ENCODE results near the gene OSBP2.
A peak's percentile ranks its signal among the peaks of the same experiment; 100 is the strongest.

OSBP2 gene

DNA sequence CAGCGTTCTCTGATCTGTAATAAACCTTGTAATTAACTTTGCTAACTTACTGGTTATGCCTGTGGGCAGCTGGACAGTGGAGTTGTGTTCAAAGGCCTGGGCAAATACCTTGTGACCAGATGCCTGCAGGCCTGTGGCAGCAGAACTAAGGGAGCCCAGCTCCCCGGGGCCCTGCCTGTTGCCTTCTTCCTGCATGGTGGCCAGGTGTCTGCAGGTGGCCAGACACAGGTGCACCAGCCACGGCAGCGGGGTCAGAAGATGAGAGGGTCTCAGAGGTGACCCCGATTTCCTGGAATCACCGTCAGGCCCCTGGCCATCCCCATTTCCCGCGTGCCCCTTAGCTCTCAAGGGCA, 127.2 kb downstream of the OSBP2 start:
- DNase-seq = no peak

DNA sequence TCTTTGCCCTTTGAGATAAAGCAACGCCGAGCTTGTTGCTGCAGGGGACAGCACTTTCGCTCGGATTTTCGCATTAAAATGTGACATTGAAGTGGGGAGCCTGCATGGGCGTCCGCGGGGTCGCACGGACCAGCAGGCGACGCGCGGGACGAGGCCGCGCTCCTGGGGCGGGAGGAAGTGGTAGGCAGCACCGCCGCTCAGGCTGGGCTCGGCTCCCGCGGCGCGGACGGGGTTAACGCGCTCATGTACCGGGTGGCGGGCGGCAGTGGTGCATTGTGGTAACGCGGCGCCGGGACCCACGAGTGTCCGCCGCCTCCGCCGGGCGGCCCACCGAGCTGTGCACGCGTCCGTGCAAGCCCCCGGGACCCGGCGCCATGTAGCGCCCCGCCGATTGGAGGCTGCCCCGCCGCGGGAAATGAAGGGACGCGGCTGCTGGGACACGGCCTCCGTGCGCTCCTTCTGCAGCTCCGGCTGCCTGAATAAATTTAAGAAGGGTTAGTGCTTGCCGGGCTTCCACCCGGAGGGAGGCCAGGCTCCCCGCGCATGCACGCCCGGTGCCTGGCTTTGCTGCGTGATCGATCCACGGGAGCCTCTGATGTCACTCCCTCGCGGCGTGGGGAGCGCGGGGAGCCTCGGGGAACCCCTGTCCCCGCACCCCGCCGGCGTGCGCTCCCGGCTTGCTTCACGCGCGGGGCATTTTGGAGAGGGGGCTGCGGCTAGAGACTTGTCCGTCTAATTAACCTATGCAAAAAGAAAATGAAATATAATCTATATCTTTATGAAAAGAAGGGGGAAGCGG, 127.7 kb downstream of the OSBP2 start:
- DNase-seq = peak in 1 of 3 donors; percentile 12

DNA sequence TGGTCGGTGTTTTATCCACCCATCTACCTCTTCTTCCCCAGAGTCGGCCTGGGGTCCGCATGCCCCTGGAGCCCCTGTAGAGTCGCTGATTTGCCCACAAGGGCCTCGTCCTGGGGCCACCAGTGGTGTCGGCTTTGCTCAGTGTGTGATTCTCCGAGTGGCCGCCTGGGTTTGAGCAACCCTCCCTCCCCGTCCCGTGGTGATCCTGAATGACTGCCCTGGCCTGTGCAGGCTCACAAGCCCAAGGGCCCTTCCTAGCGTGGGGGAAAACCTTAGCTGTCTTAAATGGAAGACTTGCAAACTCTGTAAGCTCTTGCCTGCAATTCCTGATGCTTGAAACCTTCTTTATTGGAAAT, 128.3 kb downstream of the OSBP2 start:
- DNase-seq = no peak

DNA sequence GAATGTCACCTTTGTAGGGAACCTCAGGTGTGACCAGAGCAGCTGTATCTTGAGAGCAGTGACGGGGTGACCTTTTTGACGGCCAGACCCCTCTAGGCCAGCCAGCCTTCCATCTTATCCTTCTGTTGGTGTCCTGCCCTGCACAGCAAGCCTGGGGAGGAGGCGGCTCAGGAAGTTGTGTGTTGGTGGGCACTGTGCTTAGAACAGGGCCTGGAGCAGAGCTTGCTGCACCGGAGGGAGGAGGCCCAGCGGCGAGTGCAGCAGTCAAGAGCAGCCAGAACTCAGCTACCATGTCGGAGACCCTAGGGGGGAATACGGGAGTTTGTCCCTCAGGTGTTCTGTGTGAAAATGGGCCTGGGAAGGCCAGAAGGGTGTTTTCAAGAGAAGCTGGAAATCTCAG, 129.4 kb downstream of the OSBP2 start:
- DNase-seq = no peak

DNA sequence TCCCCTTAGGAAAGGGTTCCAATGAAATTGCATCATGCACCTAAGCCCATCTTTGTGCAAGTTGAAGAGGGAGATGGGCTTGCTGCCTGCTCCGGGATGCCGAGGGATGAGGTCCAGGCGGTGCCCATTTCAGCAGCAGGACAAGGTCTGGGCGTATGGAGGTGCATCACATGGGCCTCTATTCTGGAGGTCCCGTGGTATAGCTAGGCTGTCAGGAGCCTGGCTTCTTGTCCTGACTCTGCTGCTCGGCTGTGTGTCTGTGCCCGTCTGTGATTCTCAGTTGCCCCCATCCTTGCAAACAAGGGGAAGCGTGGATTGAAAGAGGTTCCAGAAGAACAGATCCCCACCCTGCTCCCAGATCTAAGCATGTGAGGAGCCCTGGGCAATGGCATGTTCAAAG, 130.0 kb downstream of the OSBP2 start:
- DNase-seq = no peak

DNA sequence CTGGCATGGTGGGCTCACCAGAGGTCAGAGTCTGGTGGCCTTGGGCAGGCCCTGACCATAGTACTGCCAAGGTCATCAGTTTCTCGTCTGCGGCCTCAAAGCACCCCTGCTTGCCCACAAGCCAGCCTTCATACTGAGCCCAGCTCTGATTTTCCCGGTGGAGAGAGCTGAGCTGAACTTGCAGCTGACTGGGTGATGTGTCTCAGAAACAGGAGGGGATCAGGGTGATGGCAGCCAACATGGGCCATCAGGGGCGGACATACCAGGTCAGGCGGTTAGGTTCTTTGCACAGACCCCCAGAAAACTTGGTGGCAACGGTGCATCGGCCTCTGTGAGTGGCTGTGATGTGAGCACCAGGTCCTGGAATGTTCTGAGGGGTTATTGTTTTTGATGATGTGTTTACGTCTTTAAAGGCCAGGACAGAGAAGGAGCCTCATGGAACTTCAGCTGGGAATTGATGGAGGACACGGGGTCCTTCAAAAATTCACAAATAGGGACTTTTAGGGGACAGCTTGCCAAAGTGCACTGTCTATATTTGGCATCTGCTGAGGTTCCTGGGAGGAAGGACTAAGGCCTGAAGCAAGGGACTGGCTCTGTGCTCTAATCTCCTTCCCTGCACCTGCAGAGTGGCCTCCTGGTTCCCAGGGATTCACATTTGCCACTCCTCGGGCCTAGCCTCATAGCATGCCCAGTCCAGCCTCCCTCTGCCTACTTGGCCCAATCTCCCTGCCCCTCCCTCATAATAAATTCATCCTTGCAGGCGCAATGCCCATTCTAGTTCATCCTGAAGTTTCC, 131.2 kb downstream of the OSBP2 start:
- DNase-seq = no peak

DNA sequence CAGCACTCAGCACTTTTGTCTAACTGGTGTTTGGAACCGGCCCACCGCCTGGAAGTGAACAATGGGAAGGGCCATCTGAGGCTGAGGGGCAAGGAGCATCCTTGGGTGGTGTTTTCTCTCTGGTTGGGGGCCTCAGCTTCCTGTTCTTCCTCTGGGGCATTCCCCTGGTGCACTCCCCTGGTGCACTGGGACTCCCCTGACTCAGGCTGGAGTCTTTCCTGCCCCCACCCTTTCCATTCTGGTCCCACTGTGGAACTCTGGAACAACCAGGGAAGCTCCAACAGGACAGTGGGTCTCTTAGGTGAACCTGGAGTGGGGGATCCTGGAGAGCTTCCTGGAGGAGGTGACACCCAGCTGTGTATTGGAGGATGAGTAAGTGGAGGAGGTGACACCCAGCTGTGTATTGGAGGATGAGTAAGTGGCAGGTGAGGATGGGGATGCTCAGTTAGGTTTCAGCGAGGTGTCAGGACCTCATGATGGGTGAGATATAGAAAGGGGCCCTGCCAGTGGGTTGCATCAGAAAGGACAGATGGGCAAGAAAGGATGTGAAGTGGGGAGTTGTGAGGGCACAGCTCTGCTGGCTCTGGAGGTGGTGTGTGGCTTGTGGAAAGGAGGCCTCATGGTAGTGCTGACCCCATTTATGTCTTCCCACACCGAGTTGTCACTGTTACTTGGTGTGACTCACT, 132.1 kb downstream of the OSBP2 start:
- no peak for DNase-seq

DNA sequence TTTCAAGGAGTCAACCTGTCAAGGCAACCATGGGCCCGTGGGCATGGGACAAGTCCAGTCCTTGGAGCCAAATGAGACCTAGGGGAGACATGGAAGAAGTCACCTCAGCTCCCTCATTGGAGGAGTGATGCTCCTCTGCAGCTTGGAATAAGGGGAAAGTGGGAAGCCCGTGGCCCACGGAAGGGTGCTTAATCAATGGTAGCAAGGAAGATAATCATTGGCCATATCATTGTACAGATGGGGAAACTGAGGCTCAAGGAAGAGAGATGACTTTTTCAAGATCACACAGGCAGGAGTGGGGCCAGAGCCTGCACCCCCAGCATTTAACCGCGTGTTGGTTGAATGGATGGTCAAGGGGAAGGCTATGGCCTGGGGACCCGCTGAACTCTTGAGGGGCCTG, 133.0 kb downstream of the OSBP2 start:
- no peak for DNase-seq

DNA sequence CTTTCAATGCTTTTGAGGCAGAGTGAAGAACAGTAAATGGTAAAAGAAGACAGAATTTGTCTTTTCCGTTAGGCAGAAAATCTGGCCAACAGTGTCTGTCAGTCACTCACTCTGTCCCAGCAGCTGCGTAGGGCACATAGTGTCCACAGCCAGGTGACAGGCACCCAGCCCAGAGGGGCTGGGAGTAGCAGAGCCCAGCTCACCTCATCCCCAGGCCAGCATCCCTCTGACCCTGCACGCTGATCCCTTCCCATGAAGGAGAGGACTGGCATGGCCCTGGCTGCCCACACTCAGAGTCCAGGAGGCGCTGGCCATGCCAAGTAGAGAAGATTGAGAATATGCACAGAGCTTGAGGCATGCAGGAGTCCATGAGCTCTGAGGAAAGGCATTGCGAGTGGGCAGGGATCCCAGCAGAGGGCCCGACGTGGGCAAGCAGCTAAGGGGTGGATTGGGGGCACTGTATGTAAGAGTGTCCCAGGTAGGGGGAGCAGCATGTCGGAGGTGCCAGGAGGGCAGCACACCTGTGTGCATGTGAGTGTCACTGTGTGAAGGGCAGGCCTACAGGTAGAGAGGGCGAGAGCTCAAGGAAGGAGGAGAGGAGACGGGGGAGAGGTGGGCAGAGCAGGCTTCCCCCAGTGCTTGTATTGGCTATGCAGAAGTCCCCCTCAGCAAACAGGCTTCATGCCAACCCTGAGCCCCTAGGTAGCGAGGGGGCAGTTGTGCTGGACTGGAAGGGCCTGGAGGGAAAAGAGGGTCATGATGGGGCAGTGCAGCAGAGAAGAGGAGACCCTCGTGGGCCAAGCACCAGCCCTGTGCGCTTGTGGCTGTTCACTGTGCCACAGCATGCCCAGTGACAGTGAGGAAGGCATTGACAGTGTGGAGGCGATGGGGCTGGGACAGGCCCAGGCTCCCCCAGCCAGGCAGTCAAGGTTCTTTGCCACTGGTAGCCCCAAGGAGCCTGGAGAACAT, 133.8 kb downstream of the OSBP2 start:
- no peak for DNase-seq

DNA sequence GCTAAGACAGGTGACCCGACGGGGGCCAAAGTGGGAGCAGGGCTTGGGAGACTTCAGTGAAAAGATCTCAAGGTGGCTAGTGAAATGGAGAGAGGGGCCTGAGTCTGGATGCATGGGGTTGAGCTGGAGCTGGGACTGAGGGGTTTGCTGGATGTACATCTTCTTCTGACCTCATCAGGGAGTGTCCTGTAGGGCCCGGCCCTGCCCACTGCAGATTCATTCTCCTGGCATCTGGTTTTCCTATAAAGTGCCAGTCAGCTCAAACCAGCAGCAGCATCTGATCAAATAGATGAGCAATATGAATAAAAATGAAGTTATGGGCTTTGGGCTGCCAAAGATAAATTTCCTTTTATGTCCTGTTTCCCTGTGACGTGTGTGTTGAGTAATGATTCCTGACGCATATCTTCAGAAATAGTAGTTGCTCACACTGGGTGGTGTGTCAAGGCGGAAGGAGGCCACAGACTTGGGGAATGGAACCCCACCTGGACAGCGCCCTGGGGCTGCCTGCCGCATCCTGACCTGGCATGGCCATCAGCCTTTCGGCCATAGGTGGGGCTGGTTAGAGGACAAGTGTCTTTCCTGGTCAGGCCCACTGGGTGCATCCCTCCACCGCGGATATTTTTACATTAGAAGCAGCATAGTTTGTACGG, 135.4 kb downstream of the OSBP2 start:
- no peak for DNase-seq

DNA sequence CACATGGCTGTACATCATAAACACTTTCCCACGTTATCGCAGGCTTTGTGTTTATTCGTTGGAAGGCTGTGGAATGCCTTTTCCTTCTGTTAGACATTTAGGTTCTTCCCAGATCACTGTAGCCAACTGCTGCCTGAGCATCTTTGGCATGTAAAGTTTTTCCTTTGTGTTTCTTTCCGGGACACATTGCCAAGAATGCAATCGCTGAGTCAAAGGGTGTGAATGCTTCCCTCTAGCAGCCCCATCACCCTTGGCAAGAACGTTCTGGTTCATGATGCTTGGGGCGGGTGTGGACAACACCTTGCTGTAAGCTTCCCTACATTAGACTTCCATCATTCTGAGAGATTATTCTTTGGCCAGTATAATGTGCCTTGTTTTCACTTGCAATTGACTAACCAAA, 136.2 kb downstream of the OSBP2 start:
- no peak for DNase-seq

DNA sequence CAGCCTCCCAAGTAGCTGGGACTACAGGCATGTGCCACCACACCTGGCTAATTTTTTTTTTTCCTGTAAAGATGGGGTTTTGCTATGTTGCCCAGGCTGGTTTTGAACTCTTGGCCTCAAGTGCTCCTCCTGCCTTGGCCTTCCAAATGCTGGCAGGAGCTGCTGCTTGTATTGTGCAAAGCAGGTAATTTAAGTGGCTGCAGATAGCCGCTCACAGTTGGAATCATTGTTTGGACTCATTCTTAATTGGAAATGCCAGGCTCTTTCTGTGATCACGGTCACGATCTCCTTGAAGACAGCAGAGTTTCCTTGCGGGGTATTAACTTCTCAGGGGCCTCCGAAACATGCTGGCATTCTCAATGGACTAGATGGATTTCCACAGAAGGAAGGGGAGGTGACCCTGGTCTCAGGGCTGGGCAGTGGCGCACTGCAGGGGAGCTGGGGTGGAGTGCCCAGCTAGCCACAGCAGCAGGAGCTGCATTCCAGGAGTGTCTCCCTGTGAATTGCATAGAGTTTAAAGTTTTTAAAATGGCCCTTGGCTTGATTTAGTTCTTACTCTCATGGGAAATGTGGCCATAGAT, 137.8 kb downstream of the OSBP2 start:
- no peak for DNase-seq

DNA sequence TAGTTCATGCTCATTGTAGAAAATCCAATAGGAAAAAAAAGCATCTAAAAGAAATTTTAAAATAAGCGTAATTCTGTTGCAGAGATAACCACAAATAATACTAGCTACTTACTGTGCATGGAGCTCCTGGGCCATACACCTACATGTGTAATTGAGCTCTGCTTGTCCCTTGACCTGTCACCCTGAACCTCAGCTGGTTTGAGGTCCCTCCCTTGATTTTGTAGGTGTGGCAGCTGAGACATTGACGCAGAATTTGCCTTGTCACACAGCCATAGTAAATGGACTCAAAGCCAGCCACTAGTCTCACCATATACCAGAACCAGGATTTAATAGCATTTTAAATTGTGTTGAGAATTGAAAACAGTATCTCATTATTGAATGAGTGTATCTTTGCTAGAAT, 138.6 kb downstream of the OSBP2 start:
- DNase-seq = no peak

DNA sequence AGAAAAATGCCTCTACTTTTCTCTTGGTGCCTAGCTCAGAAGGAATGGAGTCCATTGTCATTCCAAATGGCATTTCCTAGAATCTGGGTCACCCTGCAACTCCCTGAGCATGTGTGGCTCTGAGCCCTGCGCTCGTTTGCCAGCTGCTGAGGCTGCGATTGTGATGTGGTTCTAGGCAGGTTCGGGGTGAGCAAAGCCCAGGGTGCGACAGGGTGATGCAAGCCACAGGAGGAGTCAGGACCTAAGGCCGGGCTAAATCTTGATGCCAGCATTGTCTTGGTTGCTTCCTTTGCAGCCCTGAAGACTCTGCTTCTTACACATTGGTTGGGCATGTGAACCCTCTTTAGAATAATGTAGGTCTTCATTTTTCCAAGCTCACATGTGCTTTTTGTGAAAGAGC, 142.9 kb downstream of the OSBP2 start:
- DNase-seq = no peak

DNA sequence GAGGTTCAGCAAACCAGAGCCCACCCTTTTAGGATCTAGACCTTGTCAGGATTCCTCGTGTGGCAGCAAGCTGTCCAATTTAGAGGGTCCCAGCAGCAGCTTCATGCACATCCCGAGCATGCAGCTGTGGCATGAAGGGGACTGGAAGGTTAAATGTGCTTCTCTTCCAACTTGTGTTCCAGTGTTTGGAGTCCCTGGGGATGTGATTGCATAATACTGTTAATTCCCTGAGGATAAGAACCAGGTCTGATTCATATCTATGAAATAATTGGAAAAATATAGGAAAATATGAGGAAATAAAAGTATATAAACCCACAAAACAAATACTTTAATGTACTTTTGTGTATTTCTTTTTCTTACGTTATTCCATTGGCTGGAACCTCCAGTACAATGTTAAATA, 143.4 kb downstream of the OSBP2 start:
- no peak for DNase-seq

DNA sequence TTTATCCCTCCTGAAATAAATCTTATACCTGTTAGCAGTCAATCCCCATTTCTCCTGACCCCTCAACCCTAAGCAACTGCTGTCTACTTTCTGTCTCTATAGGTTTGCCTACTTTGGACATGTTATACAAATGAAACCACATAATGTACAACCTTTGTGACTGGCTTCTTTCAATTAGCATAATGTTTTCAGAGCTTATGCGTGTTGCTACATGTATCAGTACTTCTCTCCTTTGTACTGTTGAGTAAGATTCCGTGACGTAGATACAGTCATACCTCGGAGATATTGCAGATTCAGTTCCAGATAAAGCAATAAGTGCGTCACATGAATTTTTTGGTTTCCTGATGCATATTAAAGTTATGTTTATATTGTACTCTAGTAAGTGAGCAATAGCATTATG, 146.6 kb downstream of the OSBP2 start:
- DNase-seq = no peak

DNA sequence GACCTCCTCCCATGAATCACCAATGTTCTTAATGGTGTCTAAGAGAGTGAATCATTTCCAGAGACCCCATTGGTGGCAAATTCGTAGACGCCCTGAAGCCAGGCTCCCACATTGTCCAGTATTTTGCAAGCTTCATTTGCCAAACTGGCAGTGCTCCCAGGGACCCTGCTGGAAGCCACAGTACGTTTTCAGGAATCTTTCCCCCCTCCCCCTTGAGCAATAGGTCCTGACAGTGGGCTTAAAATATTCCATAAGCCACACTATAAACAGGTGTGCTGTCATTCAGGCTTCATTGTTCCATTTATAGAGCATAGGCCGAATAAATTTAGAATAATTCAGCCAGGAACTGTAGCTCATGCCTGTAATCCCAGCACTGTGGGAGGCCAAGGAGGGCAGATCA, 148.6 kb downstream of the OSBP2 start:
- no peak for DNase-seq

DNA sequence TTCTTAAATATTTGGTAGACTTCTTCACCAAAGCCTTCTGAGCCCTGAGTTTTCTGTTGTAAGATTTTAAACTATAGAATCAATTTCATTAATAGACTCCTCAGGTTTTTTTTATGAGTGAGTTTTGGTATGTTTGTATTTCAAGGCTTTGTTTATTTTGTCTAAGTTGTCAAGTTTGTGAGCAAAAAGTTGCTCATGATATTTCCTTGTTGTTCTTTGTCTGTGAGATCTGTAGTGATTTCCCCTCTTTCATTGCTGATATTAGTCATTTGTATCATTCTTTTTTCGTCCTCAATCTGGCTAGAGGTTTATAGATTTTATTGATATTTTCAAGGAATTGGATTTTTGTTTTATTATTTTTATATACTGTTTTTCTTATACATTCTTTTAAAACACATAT, 152.9 kb downstream of the OSBP2 start:
- DNase-seq = no peak

DNA sequence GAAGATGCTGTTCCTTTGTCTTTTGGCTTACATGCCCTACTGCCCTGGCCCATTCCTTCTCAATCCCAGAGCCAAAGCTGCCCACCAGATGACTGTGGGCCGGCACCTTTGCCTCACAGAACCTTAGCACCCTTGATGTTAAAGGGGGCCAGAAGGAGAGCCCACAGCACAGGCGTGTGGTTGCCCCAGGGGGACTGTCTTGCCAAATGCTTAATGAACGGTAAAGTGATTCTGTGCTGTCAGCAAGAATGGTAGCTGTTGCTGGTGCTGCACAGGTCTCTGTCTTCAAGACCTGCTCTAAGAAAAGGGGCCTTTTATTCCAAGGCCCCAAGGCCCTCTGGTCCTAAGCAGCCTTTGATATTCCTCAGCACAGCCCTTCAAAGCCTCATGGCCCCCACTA, 160.6 kb downstream of the OSBP2 start:
- no peak for DNase-seq

DNA sequence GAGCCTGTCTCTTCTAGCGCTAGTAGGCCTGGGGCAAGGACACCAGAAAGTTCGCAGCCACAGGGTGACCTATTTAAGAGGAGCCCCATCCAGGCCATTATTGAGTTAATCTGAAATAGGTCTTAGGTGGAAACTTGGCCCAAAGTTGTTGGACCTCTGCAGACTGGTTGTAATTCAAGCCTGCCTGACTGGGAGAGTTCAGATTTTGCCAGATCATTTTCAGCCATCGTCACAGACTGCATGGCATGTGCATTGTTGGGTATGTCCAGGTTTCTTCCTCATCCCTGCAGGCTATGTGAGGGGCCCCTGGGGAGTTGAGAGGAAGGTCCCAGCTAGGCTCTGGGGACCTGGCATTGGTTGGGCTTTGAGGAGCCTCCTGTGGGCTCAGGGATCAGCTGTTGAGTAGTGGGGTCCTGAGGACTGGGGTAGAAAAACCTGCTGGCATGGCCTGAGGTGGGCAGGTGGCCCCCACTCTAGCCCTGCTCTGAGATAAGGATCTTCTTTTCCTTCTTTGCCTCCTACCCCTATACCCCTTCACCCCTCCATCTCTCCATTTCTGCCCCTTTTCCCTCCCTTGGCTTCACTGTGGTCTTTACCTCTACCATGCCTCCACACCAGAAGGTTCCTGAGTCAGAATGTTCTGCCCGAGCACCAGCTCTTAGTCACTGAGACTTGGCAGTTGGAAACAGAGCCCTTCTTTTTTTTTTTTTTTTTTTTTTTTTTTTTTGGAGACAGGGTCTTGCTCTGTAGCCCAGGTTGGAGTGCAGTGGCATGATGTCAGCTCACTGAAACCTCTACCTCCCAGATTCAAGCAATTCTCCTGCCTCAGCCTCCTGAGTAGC, 161.2 kb downstream of the OSBP2 start:
- no peak for DNase-seq
